Measurements from ENCODE around the gene COA1.

Gene COA1

DNA sequence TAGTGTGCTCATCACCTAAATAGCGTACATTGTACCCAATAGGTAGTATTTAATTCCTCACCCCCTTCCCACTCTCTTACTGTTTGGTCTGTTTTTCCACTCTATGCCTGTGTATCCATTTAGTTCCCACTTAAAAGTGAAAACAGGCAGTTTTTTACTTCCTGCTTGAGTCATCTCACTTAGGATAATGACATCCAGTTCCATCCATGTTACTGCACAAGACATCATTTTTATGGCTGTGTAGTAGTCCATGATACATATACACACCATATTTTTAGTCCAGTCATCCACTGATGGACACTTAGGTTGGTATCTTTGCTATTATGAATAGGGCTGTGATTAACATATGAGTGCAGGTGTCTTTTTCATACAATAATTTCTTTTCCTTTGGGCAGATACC lies 136.3 kb downstream of the COA1 start (continued):
- TF ChIP-seq TSHZ2 (CRISPR knock-in tag; IDR thresholded peaks at IDR 0.05) = no peak

DNA sequence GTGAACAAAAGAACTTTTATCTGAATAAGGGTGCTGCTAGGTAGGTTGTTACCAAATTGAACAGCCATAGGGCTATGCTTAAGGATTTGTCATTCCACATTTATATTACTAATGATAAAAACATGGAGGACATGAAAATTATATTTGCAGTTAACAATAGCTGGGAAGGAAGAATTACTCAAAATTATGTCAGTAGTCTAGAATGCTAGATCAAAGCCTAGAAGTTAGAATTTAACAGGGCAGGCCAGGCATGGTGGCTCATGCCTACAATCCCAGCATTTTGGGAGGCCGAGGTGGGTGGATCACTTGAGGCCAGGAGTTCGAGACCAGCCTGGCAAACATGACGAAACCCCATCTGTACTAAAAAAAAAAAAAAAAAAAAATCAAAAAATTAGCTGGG lies 137.0 kb downstream of the COA1 start:
- TF ChIP-seq ZC3H10 (CRISPR knock-in tag; IDR thresholded peaks at IDR 0.05) (no peak), OSR1 (CRISPR knock-in tag; IDR thresholded peaks at IDR 0.05) (no peak), BACH2 (CRISPR knock-in tag; IDR thresholded peaks at IDR 0.05; ENCODE audit: borderline replicate concordance) (no peak), ISL1 (CRISPR knock-in tag; IDR thresholded peaks at IDR 0.05) (no peak), CSDC2 (CRISPR knock-in tag; IDR thresholded peaks at IDR 0.05) (no peak), ZNF70 (CRISPR knock-in tag; IDR thresholded peaks at IDR 0.05) (no peak), POU6F1 (CRISPR knock-in tag; IDR thresholded peaks at IDR 0.05; ENCODE audit: borderline replicate concordance, low read depth) (no peak), SNAI2 (CRISPR knock-in tag; IDR thresholded peaks at IDR 0.05) (no peak), ZNF8 (CRISPR knock-in tag; IDR thresholded peaks at IDR 0.05) (no peak), ARNTL (CRISPR knock-in tag; IDR thresholded peaks at IDR 0.05; ENCODE audit: borderline replicate concordance, low read depth) (no peak), RARB (CRISPR knock-in tag; IDR thresholded peaks at IDR 0.05) (no peak), PPARA (CRISPR knock-in tag; IDR thresholded peaks at IDR 0.05; ENCODE audit: borderline replicate concordance) (no peak), ZFP30 (CRISPR knock-in tag; IDR thresholded peaks at IDR 0.05) (no peak), TOX (CRISPR knock-in tag; IDR thresholded peaks at IDR 0.05; ENCODE audit: borderline replicate concordance) (no peak), TSHZ2 (CRISPR knock-in tag; IDR thresholded peaks at IDR 0.05) (no peak)
- TF ChIP-seq, protein P1, sequence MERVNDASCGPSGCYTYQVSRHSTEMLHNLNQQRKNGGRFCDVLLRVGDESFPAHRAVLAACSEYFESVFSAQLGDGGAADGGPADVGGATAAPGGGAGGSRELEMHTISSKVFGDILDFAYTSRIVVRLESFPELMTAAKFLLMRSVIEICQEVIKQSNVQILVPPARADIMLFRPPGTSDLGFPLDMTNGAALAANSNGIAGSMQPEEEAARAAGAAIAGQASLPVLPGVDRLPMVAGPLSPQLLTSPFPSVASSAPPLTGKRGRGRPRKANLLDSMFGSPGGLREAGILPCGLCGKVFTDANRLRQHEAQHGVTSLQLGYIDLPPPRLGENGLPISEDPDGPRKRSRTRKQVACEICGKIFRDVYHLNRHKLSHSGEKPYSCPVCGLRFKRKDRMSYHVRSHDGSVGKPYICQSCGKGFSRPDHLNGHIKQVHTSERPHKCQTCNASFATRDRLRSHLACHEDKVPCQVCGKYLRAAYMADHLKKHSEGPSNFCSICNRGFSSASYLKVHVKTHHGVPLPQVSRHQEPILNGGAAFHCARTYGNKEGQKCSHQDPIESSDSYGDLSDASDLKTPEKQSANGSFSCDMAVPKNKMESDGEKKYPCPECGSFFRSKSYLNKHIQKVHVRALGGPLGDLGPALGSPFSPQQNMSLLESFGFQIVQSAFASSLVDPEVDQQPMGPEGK (CRISPR knock-in tag; IDR thresholded peaks at IDR 0.05; ENCODE audit: borderline replicate concordance) = no peak
- no peak for ATAC-seq

DNA sequence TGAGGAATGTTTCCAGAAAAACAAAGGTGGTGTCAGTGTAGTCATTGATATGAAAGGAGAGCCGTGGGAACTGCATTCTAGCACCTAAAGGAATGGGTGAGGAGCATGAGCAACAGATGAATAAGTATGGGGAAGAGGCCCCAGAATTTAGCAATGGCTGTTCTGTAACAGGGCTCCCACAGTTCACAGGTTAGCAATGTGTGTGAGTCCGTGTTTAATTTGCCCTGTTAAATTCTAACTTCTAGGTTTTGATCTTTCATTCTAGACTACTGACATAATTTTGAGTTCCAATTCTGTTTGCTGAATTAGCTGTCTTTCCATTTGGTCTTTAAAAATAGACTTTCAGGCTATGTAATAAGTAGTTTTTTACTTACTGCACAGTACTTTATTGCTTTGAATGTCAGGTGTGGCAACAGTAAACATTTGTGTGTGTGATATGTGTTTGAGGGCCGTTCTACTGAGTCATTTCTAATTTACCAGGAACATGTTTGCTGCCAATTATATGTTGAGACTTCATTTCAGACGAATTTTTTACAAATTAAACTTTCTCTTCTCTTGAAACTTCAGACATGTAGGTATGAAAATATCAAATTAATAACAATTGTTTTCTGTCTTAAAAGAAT lies 137.7 kb downstream of the COA1 start:
- ATAC-seq = peak; percentile 14; the same call in 1 of the 3 replicates

More for the DNA sequence above, 137.7 kb downstream of the COA1 start:
- no peak for TF ChIP-seq ZC3H10 (CRISPR knock-in tag; IDR thresholded peaks at IDR 0.05)
- no peak for TF ChIP-seq CSDC2 (CRISPR knock-in tag; IDR thresholded peaks at IDR 0.05)
- TF ChIP-seq ISL1 (CRISPR knock-in tag; IDR thresholded peaks at IDR 0.05) = no peak
- TF ChIP-seq TOX (CRISPR knock-in tag; IDR thresholded peaks at IDR 0.05; ENCODE audit: borderline replicate concordance) = no peak
- TF ChIP-seq ZNF70 (CRISPR knock-in tag; IDR thresholded peaks at IDR 0.05) = no peak
- TF ChIP-seq, protein P1 (CRISPR knock-in tag; IDR thresholded peaks at IDR 0.05; ENCODE audit: borderline replicate concordance) = no peak
- no peak for TF ChIP-seq RARB (CRISPR knock-in tag; IDR thresholded peaks at IDR 0.05)
- no peak for TF ChIP-seq GLIS3 (CRISPR knock-in tag; IDR thresholded peaks at IDR 0.05)
- no peak for TF ChIP-seq ZFP3 (CRISPR knock-in tag; IDR thresholded peaks at IDR 0.05)

Data from SK-N-SH treated with all-trans-retinoic acid at 6 μM for 48 hours (cell line).